GM10266 (cell line): ENCODE measurements around the gene IQGAP1.

Experiments used
- DNase-seq: peaks from one replicate; pipeline ENCODE4 v3.0.0; 2012; ENCODE audit errors: extremely low spot score
- TF ChIP-seq, protein P1 (sequence below): IDR thresholded peaks from 2 replicates; pipeline ENCODE4 v1.5.1; 2012; ENCODE audit warnings: mild to moderate bottlenecking, low read depth; ENCODE audit not compliant: control insufficient read depth, insufficient read depth; ENCODE audit errors: missing control alignments

Gene IQGAP1

DNA sequence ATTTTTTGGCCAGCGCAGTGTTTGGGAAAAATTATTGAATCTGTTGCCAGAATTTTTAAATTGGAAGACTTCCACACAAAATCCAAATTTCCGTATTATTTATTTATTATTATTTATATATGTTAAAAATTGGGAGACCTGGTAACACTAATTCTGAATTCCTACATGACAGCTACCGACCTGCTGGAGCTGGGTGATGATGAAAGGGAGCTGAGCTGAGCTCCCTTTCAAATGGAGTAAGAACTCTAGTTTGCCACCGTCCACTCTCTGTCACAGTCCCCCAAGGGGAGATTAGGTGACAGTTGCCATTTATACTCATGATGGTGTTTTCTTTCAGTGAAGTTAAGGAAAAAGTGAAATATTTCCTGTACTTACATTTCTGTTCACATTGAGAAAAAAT lies 143.1 kb downstream of the IQGAP1 start:
- TF ChIP-seq, protein P1, sequence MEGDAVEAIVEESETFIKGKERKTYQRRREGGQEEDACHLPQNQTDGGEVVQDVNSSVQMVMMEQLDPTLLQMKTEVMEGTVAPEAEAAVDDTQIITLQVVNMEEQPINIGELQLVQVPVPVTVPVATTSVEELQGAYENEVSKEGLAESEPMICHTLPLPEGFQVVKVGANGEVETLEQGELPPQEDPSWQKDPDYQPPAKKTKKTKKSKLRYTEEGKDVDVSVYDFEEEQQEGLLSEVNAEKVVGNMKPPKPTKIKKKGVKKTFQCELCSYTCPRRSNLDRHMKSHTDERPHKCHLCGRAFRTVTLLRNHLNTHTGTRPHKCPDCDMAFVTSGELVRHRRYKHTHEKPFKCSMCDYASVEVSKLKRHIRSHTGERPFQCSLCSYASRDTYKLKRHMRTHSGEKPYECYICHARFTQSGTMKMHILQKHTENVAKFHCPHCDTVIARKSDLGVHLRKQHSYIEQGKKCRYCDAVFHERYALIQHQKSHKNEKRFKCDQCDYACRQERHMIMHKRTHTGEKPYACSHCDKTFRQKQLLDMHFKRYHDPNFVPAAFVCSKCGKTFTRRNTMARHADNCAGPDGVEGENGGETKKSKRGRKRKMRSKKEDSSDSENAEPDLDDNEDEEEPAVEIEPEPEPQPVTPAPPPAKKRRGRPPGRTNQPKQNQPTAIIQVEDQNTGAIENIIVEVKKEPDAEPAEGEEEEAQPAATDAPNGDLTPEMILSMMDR: no peak
- no peak for DNase-seq

DNA sequence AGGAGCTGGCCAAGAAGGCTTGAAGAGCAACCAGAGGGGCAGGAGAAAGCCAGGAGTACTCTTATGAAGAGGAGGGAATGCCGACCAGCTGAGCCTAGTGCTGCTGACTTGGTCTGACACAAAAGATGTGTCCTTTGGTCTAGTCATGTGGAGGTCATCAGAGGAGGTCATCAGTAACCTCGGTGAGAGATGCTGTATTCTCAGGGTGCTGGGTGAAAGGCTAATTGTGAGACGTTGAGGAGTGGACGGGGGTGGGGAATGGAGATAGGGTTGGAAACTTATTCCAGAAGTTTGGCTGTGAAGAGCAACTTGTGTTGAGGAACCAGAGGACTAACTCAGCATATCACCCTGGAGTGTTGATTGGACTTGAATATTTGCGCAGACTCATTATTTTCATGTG lies 147.2 kb downstream of the IQGAP1 start:
- TF ChIP-seq, protein P1: no peak
- no peak for DNase-seq

- TF ChIP-seq, protein P1: no peak
These were observed 151.7 kb downstream of the IQGAP1 start for GRCh38 chr15:90539789-90540188.

GRCh38 chr15:90540768-90541167 lies 152.7 kb downstream of the IQGAP1 start:
- TF ChIP-seq, protein P1: no peak
- no peak for DNase-seq

More at GRCh38 chr15:90539789-90540188, 151.7 kb downstream of the IQGAP1 start:
- no peak for DNase-seq

- TF ChIP-seq, protein P1: no peak
- DNase-seq: no peak
These were observed 157.1 kb downstream of the IQGAP1 start for GRCh38 chr15:90545095-90545494.

DNA sequence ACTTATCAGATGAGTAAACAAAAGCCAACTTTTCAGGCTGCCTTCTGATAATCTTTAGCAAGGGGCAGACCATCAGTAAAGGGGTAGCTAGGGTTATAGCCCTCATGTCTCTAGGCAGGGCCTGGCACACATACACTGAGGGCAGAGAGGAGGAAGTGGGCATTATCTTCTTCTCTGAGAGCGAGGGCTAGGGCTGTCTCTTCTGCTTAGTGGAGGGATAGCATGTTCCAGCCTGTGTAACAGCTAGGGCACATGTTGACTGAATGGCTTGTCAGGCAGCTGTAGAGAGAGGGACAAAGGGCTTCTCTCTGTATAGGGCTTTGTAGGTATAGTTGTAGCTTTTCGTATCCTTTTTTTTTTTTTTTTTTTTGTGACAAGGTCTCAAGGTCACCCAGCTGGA lies 159.5 kb downstream of the IQGAP1 start:
- no peak for DNase-seq
- TF ChIP-seq, protein P1: no peak

DNA sequence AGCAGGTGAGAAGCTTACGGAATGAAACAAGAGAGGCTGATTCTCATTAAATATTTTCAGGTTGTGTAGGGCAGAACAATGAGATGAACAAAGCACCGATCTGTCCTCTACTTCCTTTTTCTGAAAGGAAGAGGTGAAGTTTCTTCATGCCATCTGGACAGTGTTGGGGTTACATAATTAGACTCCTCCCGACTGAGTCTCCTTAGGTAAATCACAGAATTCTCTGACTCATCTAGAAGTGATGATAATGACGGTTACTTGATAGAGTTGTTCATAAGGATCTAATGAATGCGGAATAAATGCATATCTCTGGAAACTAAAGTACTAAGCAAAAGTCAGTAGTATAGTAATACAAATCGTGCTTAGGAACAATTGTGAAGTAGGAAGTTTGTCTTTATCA lies 162.9 kb downstream of the IQGAP1 start:
- DNase-seq: no peak
- TF ChIP-seq, protein P1: no peak
